ENCODE measurements around the gene PTCRA. TPM values are rescaled to one million over a fixed set of nuclear protein-coding genes. Genes with fewer than 3 reads are reported as not detected.
A peak's percentile ranks its signal among the peaks of the same experiment; 100 is the strongest.
"Not testable (repeated sequence)": the region's sequence is repeated elsewhere in the genome, so short reads cannot be mapped to it uniquely, and the experiment has no call there.

Gene PTCRA
- total RNA-seq, 1 donor from 2014 or later: not detected

GRCh38 chr6:42889815-42890214 lies 26.0 kb upstream of the PTCRA start:
- H3K27me3 ChIP-seq: no peaks in the 10 kb centered on the region
- DNase-seq (ENCODE audit: extremely low spot score in 2 of 2): no peak
- peaks cover 0 to 26% of the 10 kb centered on the region in 2 donors for H3K36me3 ChIP-seq
- peak overlapping the region; percentile 64 to 98 for H3K4me3 ChIP-seq
- H3K9me3 ChIP-seq: no peaks in the 10 kb centered on the region
- intact Hi-C loops (cut with DNase I): no loop called here
- H3K27ac ChIP-seq: peak overlapping the region; percentile 74
- peaks cover 14% of the 10 kb centered on the region for H3K4me1 ChIP-seq
- no peak for TF ChIP-seq POLR2A (IDR thresholded peaks at IDR 0.05)
- no peak for TF ChIP-seq CTCF (IDR thresholded peaks at IDR 0.05)
- no peak for TF ChIP-seq POLR2AphosphoS5 (IDR thresholded peaks at IDR 0.05; ENCODE audit: insufficient read depth in 1 of 2, low read depth in 1 of 2)

GRCh38 chr6:42890311-42891198 lies 25.3 kb upstream of the PTCRA start:
- TF ChIP-seq POLR2A (IDR thresholded peaks at IDR 0.05) (no peak), POLR2AphosphoS5 (IDR thresholded peaks at IDR 0.05; ENCODE audit: insufficient read depth in 1 of 2, low read depth in 1 of 2) (peak; percentile 74 to 90)
- peaks cover 14% of the 10 kb centered on the region for H3K4me1 ChIP-seq
- intact Hi-C loops (cut with DNase I): no loop called here
- H3K27me3 ChIP-seq: no peaks in the 10 kb centered on the region
- no peaks in the 10 kb centered on the region for H3K9me3 ChIP-seq
- peak overlapping the region; percentile 64 to 98 for H3K4me3 ChIP-seq
- H3K27ac ChIP-seq: peak overlapping the region; percentile 74
- H3K36me3 ChIP-seq: peaks cover 0 to 18% of the 10 kb centered on the region in 2 donors
- peak in 1 of 2 donors; percentile 91 for DNase-seq (ENCODE audit: extremely low spot score in 2 of 2)

- Histone ChIP-seq H3K4me1 (peaks cover 14% of the 10 kb centered on the region), H3K36me3 (peaks cover 0 to 11% of the 10 kb centered on the region in 2 donors), H3K27me3 (no peaks in the 10 kb centered on the region), H3K4me3 (peak overlapping the region; percentile 64 to 98), H3K9me3 (no peaks in the 10 kb centered on the region), H3K27ac (peak overlapping the region; percentile 74)
- TF ChIP-seq CTCF (IDR thresholded peaks at IDR 0.05): no peak
- no peak for TF ChIP-seq POLR2AphosphoS5 (IDR thresholded peaks at IDR 0.05; ENCODE audit: insufficient read depth in 1 of 2, low read depth in 1 of 2)
- TF ChIP-seq POLR2A (IDR thresholded peaks at IDR 0.05): no peak
- intact Hi-C loops (cut with DNase I): no loop called here
- no peak for DNase-seq (ENCODE audit: extremely low spot score in 2 of 2)
Observed at GRCh38 chr6:42891199-42891722, 24.6 kb upstream of the PTCRA start.

- H3K36me3 ChIP-seq; DNase-seq (ENCODE audit: extremely low spot score in 2 of 2); H3K9me3 ChIP-seq; H3K27me3 ChIP-seq; intact Hi-C loops (cut with DNase I); H3K4me3 ChIP-seq; H3K27ac ChIP-seq: not testable (repeated sequence)
- peaks cover 14% of the 10 kb centered on the region for H3K4me1 ChIP-seq
Observed at GRCh38 chr6:42894041-42894828, 21.6 kb upstream of the PTCRA start.

GRCh38 chr6:42896178-42896719 lies 19.6 kb upstream of the PTCRA start:
- no peaks in the 10 kb centered on the region for H3K27me3 ChIP-seq
- no peak overlapping the region for H3K27ac ChIP-seq
- no peaks in the 10 kb centered on the region for H3K36me3 ChIP-seq
- no peak for DNase-seq (ENCODE audit: extremely low spot score in 2 of 2)
- no peaks in the 10 kb centered on the region for H3K9me3 ChIP-seq
- peaks cover 3% of the 10 kb centered on the region for H3K4me1 ChIP-seq
- no peak overlapping the region for H3K4me3 ChIP-seq
- intact Hi-C loops (cut with DNase I): no loop called here
- TF ChIP-seq CTCF (IDR thresholded peaks at IDR 0.05) (no peak), POLR2A (IDR thresholded peaks at IDR 0.05) (no peak), POLR2AphosphoS5 (IDR thresholded peaks at IDR 0.05; ENCODE audit: insufficient read depth in 1 of 2, low read depth in 1 of 2) (no peak)
